Trophoblast cell (in vitro differentiated cells and primary cell): Measurements from ENCODE around the gene MGAT5.

Source experiments
- DNase-seq, 2 donors: peaks; one replicate each; pipeline ENCODE4 v3.0.0-alpha.2; 2016
- H2AFZ ChIP-seq: 2 replicates; pipeline ENCODE4 v1.6.1; 2013; ENCODE audit warnings: low read length, moderate library complexity, mild to moderate bottlenecking; ENCODE audit not compliant: insufficient read depth, poor library complexity
- H2AK5ac ChIP-seq: 2 replicates; pipeline ENCODE4 v1.6.1; 2013; ENCODE audit warnings: mild to moderate bottlenecking, low read length
- H2BK120ac ChIP-seq: 2 replicates; pipeline ENCODE4 v1.6.1; 2013; ENCODE audit warnings: low read length, mild to moderate bottlenecking, moderate library complexity; ENCODE audit not compliant: insufficient read depth, poor library complexity
- H2BK12ac ChIP-seq: 2 replicates; pipeline ENCODE4 v1.6.1; 2013; ENCODE audit warnings: mild to moderate bottlenecking, low read length, moderate library complexity
- H2BK5ac ChIP-seq: 2 replicates; pipeline ENCODE4 v1.6.1; 2013; ENCODE audit warnings: low read length, low read depth, moderate library complexity, mild to moderate bottlenecking; ENCODE audit not compliant: poor library complexity
- H3K14ac ChIP-seq: 2 replicates; pipeline ENCODE4 v1.6.1; 2013; ENCODE audit warnings: mild to moderate bottlenecking, low read length
- H3K18ac ChIP-seq: 2 replicates; pipeline ENCODE4 v1.6.1; 2013; ENCODE audit warnings: mild to moderate bottlenecking, low read length
- H3K23ac ChIP-seq: 2 replicates; pipeline ENCODE4 v1.6.1; 2013; ENCODE audit warnings: low read length
- H3K27ac ChIP-seq: 2 replicates; pipeline ENCODE4 v1.5.1; 2013; ENCODE audit warnings: low read depth, mild to moderate bottlenecking, inconsistent platforms, low read length, moderate library complexity
- H3K27me3 ChIP-seq: 2 replicates; pipeline ENCODE4 v1.6.1; 2013; ENCODE audit warnings: inconsistent platforms, mild to moderate bottlenecking, low read length, moderate library complexity; ENCODE audit not compliant: insufficient read depth
- H3K36me3 ChIP-seq, 2 experiments: 1 replicate in 1 of 2; 2 replicates in 1 of 2; pipeline ENCODE4 v1.6.1; 2013; ENCODE audit warnings: low read length in 2 of 2, mild to moderate bottlenecking in 2 of 2, moderate library complexity in 1 of 2; ENCODE audit not compliant: insufficient read depth in 2 of 2, control insufficient read depth in 1 of 2
- H3K4ac ChIP-seq: 2 replicates; pipeline ENCODE4 v1.6.1; 2013; ENCODE audit warnings: low read depth, mild to moderate bottlenecking, low read length, moderate library complexity
- H3K4me1 ChIP-seq, 2 experiments: 1 replicate in 1 of 2; 2 replicates in 1 of 2; pipeline ENCODE4 v1.6.1; 2013; ENCODE audit warnings: low read length in 2 of 2, mild to moderate bottlenecking in 2 of 2, moderate library complexity in 1 of 2; ENCODE audit not compliant: insufficient read depth in 2 of 2, control insufficient read depth in 1 of 2
- H3K4me2 ChIP-seq: 2 replicates; pipeline ENCODE4 v1.6.1; 2013; ENCODE audit warnings: inconsistent platforms, mild to moderate bottlenecking, low read length, moderate library complexity
- H3K4me3 ChIP-seq: 2 replicates; pipeline ENCODE4 v1.5.1; 2013; ENCODE audit warnings: mild to moderate bottlenecking, low read depth, low read length, inconsistent platforms
- H3K79me1 ChIP-seq: one replicate; pipeline ENCODE4 v1.6.1; 2013; ENCODE audit warnings: low read length
- H3K79me2 ChIP-seq: 2 replicates; pipeline ENCODE4 v1.6.1; 2013; ENCODE audit warnings: low read length, mild to moderate bottlenecking; ENCODE audit not compliant: control insufficient read depth, insufficient read depth, poor library complexity
- H3K9ac ChIP-seq: 2 replicates; pipeline ENCODE4 v1.6.1; 2013; ENCODE audit warnings: mild to moderate bottlenecking, low read length
- H3K9me3 ChIP-seq: 2 replicates; pipeline ENCODE4 v1.6.1; 2013; ENCODE audit warnings: low read depth, mild to moderate bottlenecking, control low read depth, inconsistent platforms, low read length; ENCODE audit not compliant: insufficient read depth
- H4K12ac ChIP-seq: 2 replicates; pipeline ENCODE4 v1.6.1; 2013; ENCODE audit warnings: low read depth, mild to moderate bottlenecking, low read length, moderate library complexity
- H4K8ac ChIP-seq: 2 replicates; pipeline ENCODE4 v1.6.1; 2013; ENCODE audit warnings: low read depth, mild to moderate bottlenecking, low read length, moderate library complexity
- H4K91ac ChIP-seq: one replicate; pipeline ENCODE4 v1.6.1; 2013; ENCODE audit warnings: low read depth, mild to moderate bottlenecking, low read length, moderate library complexity
- WGBS: extraction: QIAGEN DNeasy Blood & Tissue Kit; methylation state at CpG from one replicate; pipeline ENCODE4 v1.1.7; 2013; ENCODE audit warnings: missing lambda C conversion rate; ENCODE audit not compliant: insufficient read length, insufficient coverage; ENCODE audit errors: extremely low coverage; 5-methylcytosine and 5-hydroxymethylcytosine counted together

The MGAT5 gene

GRCh38 chr2:134257509-134257908 lies 3.6 kb downstream of the MGAT5 start:
- peak in 1 of 2 donors; percentile 21 for DNase-seq
- Histone ChIP-seq H3K27ac (no peak overlapping the region), H3K79me1 (no peaks in the 10 kb centered on the region), H3K4me3 (no peak overlapping the region), H3K14ac (no peak overlapping the region), H3K27me3 (no peaks in the 10 kb centered on the region), H2AFZ (no peak overlapping the region), H4K8ac (no peak overlapping the region), H2BK120ac (no peak overlapping the region), H4K91ac (no peak overlapping the region), H3K4me2 (no peak overlapping the region), H3K4me1 (no peaks in the 10 kb centered on the region), H3K4ac (no peak overlapping the region), H3K9ac (no peak overlapping the region), H3K18ac (no peak overlapping the region), H3K79me2 (no peaks in the 10 kb centered on the region), H2BK12ac (no peak overlapping the region), H3K36me3 (peaks cover 0 to 4% of the 10 kb centered on the region in 2 experiments), H3K9me3 (no peaks in the 10 kb centered on the region), H2BK5ac (no peak overlapping the region), H2AK5ac (no peak overlapping the region), H4K12ac (no peak overlapping the region), H3K23ac (no peak overlapping the region)

- H3K27ac ChIP-seq: no peak overlapping the region
- no peak overlapping the region for H2AK5ac ChIP-seq
- no peak overlapping the region for H3K4ac ChIP-seq
- H3K4me1 ChIP-seq: no peaks in the 10 kb centered on the region
- H2BK120ac ChIP-seq: no peak overlapping the region
- H3K18ac ChIP-seq: no peak overlapping the region
- no peak overlapping the region for H3K9ac ChIP-seq
- H2BK5ac ChIP-seq: no peak overlapping the region
- no peak overlapping the region for H3K4me3 ChIP-seq
- H4K91ac ChIP-seq: no peak overlapping the region
- no peak overlapping the region for H2BK12ac ChIP-seq
- WGBS: no CpG with 5 or more reads among the region's 7 CpGs
- H4K12ac ChIP-seq: no peak overlapping the region
- no peaks in the 10 kb centered on the region for H3K79me2 ChIP-seq
- no peaks in the 10 kb centered on the region for H3K27me3 ChIP-seq
- no peak overlapping the region for H3K14ac ChIP-seq
- H3K4me2 ChIP-seq: no peak overlapping the region
- H2AFZ ChIP-seq: no peak overlapping the region
- no peak overlapping the region for H3K23ac ChIP-seq
- peaks cover 0 to 4% of the 10 kb centered on the region in 2 experiments for H3K36me3 ChIP-seq
- no peak overlapping the region for H4K8ac ChIP-seq
- no peaks in the 10 kb centered on the region for H3K79me1 ChIP-seq
- no peaks in the 10 kb centered on the region for H3K9me3 ChIP-seq
- DNase-seq: no peak
Observed at GRCh38 chr2:134257965-134258683, 4.3 kb downstream of the MGAT5 start.

GRCh38 chr2:134258684-134259388 lies 5.0 kb downstream of the MGAT5 start:
- no peak overlapping the region for H4K91ac ChIP-seq
- no peak overlapping the region for H2AFZ ChIP-seq
- H2BK5ac ChIP-seq: no peak overlapping the region
- H3K14ac ChIP-seq: no peak overlapping the region
- H3K27ac ChIP-seq: no peak overlapping the region
- H3K4me3 ChIP-seq: no peak overlapping the region
- no peak for DNase-seq
- H3K4me1 ChIP-seq: no peaks in the 10 kb centered on the region
- H3K79me2 ChIP-seq: no peaks in the 10 kb centered on the region
- H3K9ac ChIP-seq: no peak overlapping the region
- H3K27me3 ChIP-seq: no peaks in the 10 kb centered on the region
- H4K8ac ChIP-seq: no peak overlapping the region
- peaks cover 0 to 4% of the 10 kb centered on the region in 2 experiments for H3K36me3 ChIP-seq
- no peak overlapping the region for H3K18ac ChIP-seq
- H3K9me3 ChIP-seq: no peaks in the 10 kb centered on the region
- no peak overlapping the region for H3K4ac ChIP-seq
- no peak overlapping the region for H2BK12ac ChIP-seq
- WGBS: no CpG with 5 or more reads among the region's 7 CpGs
- no peak overlapping the region for H2BK120ac ChIP-seq
- no peak overlapping the region for H3K23ac ChIP-seq
- H2AK5ac ChIP-seq: no peak overlapping the region
- H4K12ac ChIP-seq: no peak overlapping the region
- H3K79me1 ChIP-seq: no peaks in the 10 kb centered on the region
- no peak overlapping the region for H3K4me2 ChIP-seq

GRCh38 chr2:134259571-134259970 lies 5.7 kb downstream of the MGAT5 start:
- Histone ChIP-seq H3K4me2 (no peak overlapping the region), H2BK5ac (no peak overlapping the region), H2BK12ac (no peak overlapping the region), H3K18ac (no peak overlapping the region), H3K79me2 (no peaks in the 10 kb centered on the region), H3K4ac (no peak overlapping the region), H3K23ac (no peak overlapping the region), H3K27ac (no peak overlapping the region), H3K14ac (no peak overlapping the region), H3K9ac (no peak overlapping the region), H3K4me1 (no peaks in the 10 kb centered on the region), H4K8ac (no peak overlapping the region), H4K91ac (no peak overlapping the region), H4K12ac (no peak overlapping the region), H3K4me3 (no peak overlapping the region), H3K27me3 (no peaks in the 10 kb centered on the region), H3K9me3 (no peaks in the 10 kb centered on the region), H2AFZ (no peak overlapping the region), H2BK120ac (no peak overlapping the region), H3K79me1 (no peaks in the 10 kb centered on the region), H2AK5ac (no peak overlapping the region), H3K36me3 (no peaks in the 10 kb centered on the region)
- DNase-seq: no peak
- WGBS: no CpG with 5 or more reads among the region's 2 CpGs
